Neural crest cell (in vitro differentiated cells): Measurements from ENCODE around the gene UPK1A. TPM values are rescaled to one million over a fixed set of nuclear protein-coding genes. Genes with fewer than 3 reads are reported as not detected.

Experiments
- DNase-seq: peaks from one replicate; pipeline ENCODE4 v3.0.0; 2021; ENCODE audit warnings: low read depth, mixed read lengths, low spot score
- H3K27ac Mint-ChIP-seq: one replicate; pipeline ENCODE4 v1.8.0; 2021; ENCODE audit warnings: mild to moderate bottlenecking, mixed read lengths; ENCODE audit not compliant: unreplicated experiment
- H3K27me3 Mint-ChIP-seq: 2 replicates; pipeline ENCODE4 v1.8.0; 2021; ENCODE audit warnings: low read depth, mild to moderate bottlenecking, mixed read lengths
- H3K36me3 Mint-ChIP-seq: 2 replicates; pipeline ENCODE4 v1.8.0; 2021; ENCODE audit warnings: low read depth, mild to moderate bottlenecking, mixed read lengths
- H3K4me1 Mint-ChIP-seq: 2 replicates; pipeline ENCODE4 v1.8.0; 2021; ENCODE audit warnings: mixed read lengths
- H3K4me3 Mint-ChIP-seq: one replicate; pipeline ENCODE4 v1.8.0; 2021; ENCODE audit warnings: mild to moderate bottlenecking, mixed read lengths
- H3K9me3 Mint-ChIP-seq: 2 replicates; pipeline ENCODE4 v1.8.0; 2021; ENCODE audit warnings: mixed read lengths
- CTCF ChIP-seq: fragments of 200-600 bp; sonication (generic); conservative IDR thresholded peaks from 2 replicates; pipeline ENCODE4 v1.5.0; 2021; ENCODE audit warnings: antibody characterized with exemption, mild to moderate bottlenecking
- total RNA-seq: library from RNA; stranded (reverse); gene quantifications from 2 replicates; pipeline ENCODE4 v1.2.1, GENCODE V29; 2021

The UPK1A gene
- total RNA-seq, 1 donor from 2014 or later, result not detected

- peak overlapping the region; percentile 15 for H3K4me3 Mint-ChIP-seq
Observed at GRCh38 chr19:35655600-35655999, 10.7 kb upstream of the UPK1A start.

GRCh38 chr19:35656700-35657099, 9.6 kb upstream of the UPK1A start:
- no peak overlapping the region for H3K27ac Mint-ChIP-seq
- no peak for DNase-seq
- no peaks in the 10 kb centered on the region for H3K9me3 Mint-ChIP-seq
- H3K4me1 Mint-ChIP-seq, result no peaks in the 10 kb centered on the region
- H3K27me3 Mint-ChIP-seq, result no peaks in the 10 kb centered on the region
- peaks cover 14% of the 10 kb centered on the region for H3K36me3 Mint-ChIP-seq
- no peak for TF ChIP-seq CTCF
- no peak overlapping the region for H3K4me3 Mint-ChIP-seq

More at GRCh38 chr19:35655600-35655999, 10.7 kb upstream of the UPK1A start:
- H3K9me3 Mint-ChIP-seq, result no peaks in the 10 kb centered on the region
- H3K27ac Mint-ChIP-seq, result no peak overlapping the region
- H3K27me3 Mint-ChIP-seq, result no peaks in the 10 kb centered on the region
- no peaks in the 10 kb centered on the region for H3K4me1 Mint-ChIP-seq
- TF ChIP-seq CTCF, result no peak
- peaks cover 14% of the 10 kb centered on the region for H3K36me3 Mint-ChIP-seq
- no peak for DNase-seq

GRCh38 chr19:35657904-35658700, 8.2 kb upstream of the UPK1A start:
- no peak for DNase-seq
- H3K4me3 Mint-ChIP-seq, result no peak overlapping the region
- H3K4me1 Mint-ChIP-seq, result no peaks in the 10 kb centered on the region
- peaks cover 14% of the 10 kb centered on the region for H3K36me3 Mint-ChIP-seq
- H3K27ac Mint-ChIP-seq, result no peak overlapping the region
- no peaks in the 10 kb centered on the region for H3K27me3 Mint-ChIP-seq
- TF ChIP-seq CTCF, result peak; percentile 35
- no peaks in the 10 kb centered on the region for H3K9me3 Mint-ChIP-seq

- TF ChIP-seq CTCF, result no peak
- H3K27me3 Mint-ChIP-seq, result no peaks in the 10 kb centered on the region
- no peaks in the 10 kb centered on the region for H3K9me3 Mint-ChIP-seq
- H3K4me1 Mint-ChIP-seq, result no peaks in the 10 kb centered on the region
- H3K27ac Mint-ChIP-seq, result no peak overlapping the region
- H3K36me3 Mint-ChIP-seq, result peaks cover 11% of the 10 kb centered on the region
- no peak for DNase-seq
- H3K4me3 Mint-ChIP-seq, result no peak overlapping the region
Observed at GRCh38 chr19:35661995-35662340, 4.3 kb upstream of the UPK1A start.

- H3K36me3 Mint-ChIP-seq, result peaks cover 6% of the 10 kb centered on the region
- H3K4me1 Mint-ChIP-seq, result no peaks in the 10 kb centered on the region
- no peak for DNase-seq
- H3K27ac Mint-ChIP-seq, result no peak overlapping the region
- no peak for TF ChIP-seq CTCF
- H3K4me3 Mint-ChIP-seq, result no peak overlapping the region
- H3K27me3 Mint-ChIP-seq, result peaks cover 2% of the 10 kb centered on the region
- H3K9me3 Mint-ChIP-seq, result no peaks in the 10 kb centered on the region
Observed at GRCh38 chr19:35663981-35664380, 2.3 kb upstream of the UPK1A start.
